OCI-LY7 (cell line): ENCODE results near the gene CDHR5. TPM values are rescaled to one million over a fixed set of nuclear protein-coding genes. Genes with fewer than 3 reads are reported as not detected.
A peak's percentile ranks its signal among the peaks of the same experiment; 100 is the strongest.

ENCODE experiments used
- BruUV-seq: library from RNA; stranded (reverse); fragments of 400-500 nt; replicated peaks from 2 replicates; lab custom pipeline; 2021; lab: Mats Ljungman, UMichigan
- CTCF ChIA-PET: fragments of 300-600 bp; sonication (Branson Sonifier 250); formaldehyde crosslinking; loops from one replicate; lab custom pipeline; 2022; ENCODE audit warnings: antibody characterized with exemption; ENCODE audit not compliant: unreplicated experiment; lab: Charles Lee
- POLR2A ChIA-PET: fragments of 300-600 bp; sonication (Branson Sonifier 250); formaldehyde crosslinking; loops from one replicate; lab custom pipeline; 2022; ENCODE audit warnings: antibody characterized with exemption; lab: Charles Lee
- DNase-seq: peaks from one replicate; pipeline ENCODE4 v3.0.0-alpha.2; 2015; ENCODE audit warnings: low spot score
- H2AFZ ChIP-seq: fragments of 200-600 bp; sonication (generic), shearing (Covaris generic); 2 replicates; pipeline ENCODE4 v1.6.1; 2014; ENCODE audit warnings: mild to moderate bottlenecking, antibody characterized with exemption, low read length, moderate library complexity
- H3K27ac ChIP-seq: fragments of 200-600 bp; sonication (generic); 2 replicates; pipeline ENCODE4 v1.5.1; 2014; ENCODE audit warnings: mixed run types, low read depth, mild to moderate bottlenecking, moderate library complexity, low read length, inconsistent platforms; ENCODE audit not compliant: poor library complexity, severe bottlenecking
- H3K36me3 ChIP-seq: fragments of 200-600 bp; sonication (generic); 2 replicates; pipeline ENCODE4 v1.6.1; 2014; ENCODE audit warnings: mild to moderate bottlenecking, antibody characterized with exemption, low read length, moderate library complexity, mixed read lengths; ENCODE audit not compliant: insufficient read depth
- H3K4me1 ChIP-seq: fragments of 200-600 bp; sonication (generic); 2 replicates; pipeline ENCODE4 v1.5.1; 2014; ENCODE audit warnings: mild to moderate bottlenecking, low read length; ENCODE audit not compliant: insufficient read depth, poor library complexity, severe bottlenecking
- H3K4me2 ChIP-seq: fragments of 200-600 bp; sonication (generic); 2 replicates; pipeline ENCODE4 v1.6.1; 2014; ENCODE audit warnings: mild to moderate bottlenecking, low read length
- H3K4me3 ChIP-seq: fragments of 200-600 bp; sonication (generic); 2 replicates; pipeline ENCODE4 v1.5.1; 2014; ENCODE audit warnings: mild to moderate bottlenecking, low read depth, low read length; ENCODE audit not compliant: poor library complexity, severe bottlenecking
- H3K79me2 ChIP-seq: fragments of 200-600 bp; sonication (generic); 2 replicates; pipeline ENCODE4 v1.6.1; 2016; ENCODE audit warnings: low read depth, mild to moderate bottlenecking, low read length, moderate library complexity, mixed read lengths; ENCODE audit not compliant: insufficient read depth
- H3K9me2 ChIP-seq: fragments of 200-600 bp; sonication (generic); 2 replicates; pipeline ENCODE4 v1.6.1; 2016; ENCODE audit warnings: mild to moderate bottlenecking, low read length, mixed read lengths; ENCODE audit not compliant: insufficient read depth
- H3K9me3 ChIP-seq: fragments of 200-600 bp; sonication (generic); 2 replicates; pipeline ENCODE4 v1.6.1; 2014; ENCODE audit warnings: mild to moderate bottlenecking, mixed run types, low read length, mixed read lengths
- H4K20me1 ChIP-seq: fragments of 200-600 bp; sonication (generic); 2 replicates; pipeline ENCODE4 v1.6.1; 2014; ENCODE audit warnings: mild to moderate bottlenecking, antibody characterized with exemption, low read length, moderate library complexity, mixed read lengths; ENCODE audit not compliant: insufficient read depth
- CTCF ChIP-seq: fragments of 200-600 bp; sonication (generic); conservative IDR thresholded peaks from 2 replicates; pipeline ENCODE4 v1.5.1; 2014; ENCODE audit warnings: mild to moderate bottlenecking, antibody characterized with exemption, low read length, moderate library complexity, mixed read lengths
- EZH2phosphoT487 ChIP-seq: fragments of 200-600 bp; sonication (generic); IDR thresholded peaks from 2 replicates; pipeline ENCODE4 v1.6.1; 2018; ENCODE audit warnings: low read depth, borderline replicate concordance, mild to moderate bottlenecking, mixed run types, antibody characterized with exemption, low read length, moderate library complexity, mixed read lengths
- intact Hi-C: fragments of 100-400 bp; cut with micrococcal nuclease; formaldehyde crosslinking; loops from one replicate; pipeline ENCODE4 v1.10.0; 2022; ENCODE audit not compliant: unreplicated experiment
- total RNA-seq, 2 experiments: library from RNA; depleted of rRNA in 1 of 2; stranded (reverse); fragments of >200 nt in 1 of 2; shearing (Covaris generic) in 1 of 2; gene quantifications; 2 replicates each; pipeline ENCODE4 v1.2.3, GENCODE V29; 2014 to 2022

CDHR5 gene
- total RNA-seq, 2 experiments from 2014 or later, result not detected

DNA sequence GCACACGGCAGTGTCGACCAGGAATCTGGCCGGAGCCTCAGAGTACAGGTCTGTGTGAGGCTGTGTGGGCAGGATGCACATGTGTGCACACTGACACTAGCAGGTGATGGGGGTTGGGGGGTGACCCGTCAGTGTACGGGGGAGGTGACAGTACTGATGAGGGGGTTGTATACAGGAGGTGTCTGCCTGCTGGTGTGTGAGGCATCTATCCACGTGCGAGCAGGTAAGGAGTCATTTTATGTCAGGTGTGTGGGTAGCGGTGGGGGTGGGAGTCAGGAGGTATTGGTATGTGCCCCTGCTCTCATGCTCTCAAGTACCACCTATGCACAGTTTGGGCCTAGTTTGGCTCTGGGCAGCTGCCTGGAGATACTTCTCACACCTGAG, 53.0 kb downstream of the CDHR5 start:
- DNase-seq, result no peak
- H3K4me1 ChIP-seq, result peaks cover 30% of the 10 kb centered on the region
- H3K4me3 ChIP-seq, result no peak overlapping the region
- ChIA-PET CTCF (no interaction called here), POLR2A (no interaction called here)
- TF ChIP-seq CTCF (no peak), EZH2phosphoT487 (no peak)
- no peak overlapping the region for H3K27ac ChIP-seq
- H3K9me2 ChIP-seq, result no peaks in the 10 kb centered on the region
- no peak overlapping the region for H3K4me2 ChIP-seq
- BruUV-seq, result no TSS peak
- intact Hi-C loops, result no loop called here
- no peaks in the 10 kb centered on the region; the same call in 1 of the 2 replicates for H4K20me1 ChIP-seq
- peaks cover under 1% of the 10 kb centered on the region for H3K79me2 ChIP-seq
- no peak overlapping the region for H2AFZ ChIP-seq
- no peaks in the 10 kb centered on the region for H3K9me3 ChIP-seq
- H3K36me3 ChIP-seq, result no peaks in the 10 kb centered on the region

GRCh38 chr11:569158-569885, 55.4 kb downstream of the CDHR5 start:
- Histone ChIP-seq H3K9me3 (no peaks in the 10 kb centered on the region), H3K4me3 (peak overlapping the region; percentile 84), H3K4me1 (peaks cover 18% of the 10 kb centered on the region), H3K4me2 (peak overlapping the region; percentile 90), H3K36me3 (no peaks in the 10 kb centered on the region), H2AFZ (no peak overlapping the region), H3K27ac (no peak overlapping the region), H3K79me2 (no peaks in the 10 kb centered on the region), H4K20me1 (no peaks in the 10 kb centered on the region), H3K9me2 (no peaks in the 10 kb centered on the region)
- DNase-seq, result no peak
- ChIA-PET CTCF (no interaction called here), POLR2A (interaction anchor here (1.0 kb wide), 1 partner anchor 33 kb away, joined by 4 read pairs; no protein-coding TSS in a partner anchor)
- no TSS peak for BruUV-seq
- TF ChIP-seq EZH2phosphoT487 (no peak), CTCF (no peak)
- intact Hi-C loops, result loop anchor here (5.0 kb wide), 1 partner anchor 228 kb away; the partner anchor contains the start of gene SLC25A22
